CD4-positive, alpha-beta T cell treated with Interleukin-15 for 1 hour (primary cell): ENCODE results near the gene NRSN1.
"Not testable (repeated sequence)": the region's sequence is repeated elsewhere in the genome, so short reads cannot be mapped to it uniquely, and the experiment has no call there.

Source experiments
- DNase-seq: peaks from one replicate; pipeline ENCODE4 v3.0.0-alpha.2; 2020

NRSN1 gene

GRCh38 chr6:24125980-24126379, at the start of gene NRSN1:
Gene NRSN1, plus strand, starts transcription at chr6:24126215. Its CDS starts 8,113 bp downstream, at chr6:24134328.
- no peak for DNase-seq

- DNase-seq, result no peak
Observed at GRCh38 chr6:24078200-24078599, 47.8 kb upstream of the NRSN1 start.

GRCh38 chr6:24079076-24079475, 46.9 kb upstream of the NRSN1 start:
- no peak for DNase-seq

GRCh38 chr6:24080711-24081110, 45.3 kb upstream of the NRSN1 start:
- DNase-seq, result no peak

- DNase-seq, result no peak
Observed at GRCh38 chr6:24089736-24090135, 36.3 kb upstream of the NRSN1 start.

- no peak for DNase-seq
Observed at GRCh38 chr6:24092407-24092806, 33.6 kb upstream of the NRSN1 start.

GRCh38 chr6:24093381-24093780, 32.6 kb upstream of the NRSN1 start:
- no peak for DNase-seq

GRCh38 chr6:24099181-24099580, 26.8 kb upstream of the NRSN1 start:
- no peak for DNase-seq

GRCh38 chr6:24100024-24100769, 25.8 kb upstream of the NRSN1 start:
- DNase-seq, result no peak

- DNase-seq, result no peak
Observed at GRCh38 chr6:24100770-24101155, 25.3 kb upstream of the NRSN1 start.

GRCh38 chr6:24105191-24105590, 20.8 kb upstream of the NRSN1 start:
- DNase-seq, result no peak

- DNase-seq, result no peak
Observed at GRCh38 chr6:24106291-24106690, 19.7 kb upstream of the NRSN1 start.

GRCh38 chr6:24107294-24107693, 18.7 kb upstream of the NRSN1 start:
- DNase-seq, result no peak

GRCh38 chr6:24108056-24108455, 18.0 kb upstream of the NRSN1 start:
- DNase-seq, result no peak

GRCh38 chr6:24110417-24110816, 15.6 kb upstream of the NRSN1 start:
- DNase-seq, result no peak

- no peak for DNase-seq
Observed at GRCh38 chr6:24113891-24114290, 12.1 kb upstream of the NRSN1 start.

GRCh38 chr6:24117021-24117420, 9.0 kb upstream of the NRSN1 start:
- DNase-seq, result no peak

GRCh38 chr6:24122139-24122538, 3.9 kb upstream of the NRSN1 start:
- DNase-seq, result no peak

GRCh38 chr6:24126586-24127192, 674 bp downstream of the NRSN1 start:
- no peak for DNase-seq

- no peak for DNase-seq
Observed at GRCh38 chr6:24127316-24127715, 1.3 kb downstream of the NRSN1 start.

- DNase-seq, result no peak
Observed at GRCh38 chr6:24131751-24132150, 5.7 kb downstream of the NRSN1 start.

GRCh38 chr6:24139080-24139479, 13.1 kb downstream of the NRSN1 start:
- DNase-seq, result no peak

- no peak for DNase-seq
Observed at GRCh38 chr6:24139639-24140038, 13.6 kb downstream of the NRSN1 start.

- no peak for DNase-seq
Observed at GRCh38 chr6:24140591-24140990, 14.6 kb downstream of the NRSN1 start.

- DNase-seq, result not testable (repeated sequence)
Observed at GRCh38 chr6:24142733-24143132, 16.7 kb downstream of the NRSN1 start.
